OCI-LY3 (cell line): ENCODE measurements around the gene GNS.

Source experiments
- H2AFZ ChIP-seq: fragments of 200-600, 300-600 bp; shearing (Covaris generic); 2 replicates; pipeline ENCODE4 v1.6.0; 2014; ENCODE audit warnings: antibody characterized with exemption, low read depth, low read length
- H3K27ac ChIP-seq: fragments of 200-600, 300-600 bp; sonication (generic); 2 replicates; pipeline ENCODE4 v1.5.1; 2014; ENCODE audit warnings: mild to moderate bottlenecking, low read length, moderate library complexity, mixed read lengths
- H3K27me3 ChIP-seq: fragments of 200-600, 300-600 bp; sonication (generic); 2 replicates; pipeline ENCODE4 v1.6.1; 2014; ENCODE audit warnings: low read depth, low read length, mixed read lengths
- H3K36me3 ChIP-seq: fragments of 200-600, 300-600 bp; sonication (generic); replicated peaks from 2 replicates; pipeline ENCODE3; 2014; ENCODE audit warnings: low read depth, low read length, mixed read lengths
- H3K4me1 ChIP-seq: fragments of 300-600, 200-600 bp; sonication (generic); 2 replicates; pipeline ENCODE4 v1.6.1; 2014; ENCODE audit warnings: low read length, mixed read lengths
- H3K4me2 ChIP-seq: fragments of 200-600, 300-600 bp; sonication (generic); 2 replicates; pipeline ENCODE4 v1.6.1; 2014; ENCODE audit warnings: low read length, mixed read lengths
- H3K4me3 ChIP-seq: fragments of 300-600, 200-600 bp; sonication (generic); 2 replicates; pipeline ENCODE4 v1.5.1; 2014; ENCODE audit warnings: antibody characterized with exemption, mild to moderate bottlenecking, low read length, moderate library complexity
- H3K79me2 ChIP-seq: fragments of 300-600, 200-600 bp; shearing (Covaris generic); 2 replicates; pipeline ENCODE4 v1.6.1; 2014; ENCODE audit warnings: mild to moderate bottlenecking, low read length, mixed read lengths
- H3K9ac ChIP-seq: fragments of 300-600, 200-600 bp; shearing (Covaris generic); 2 replicates; pipeline ENCODE4 v1.6.0; 2014; ENCODE audit warnings: mild to moderate bottlenecking, low read length, moderate library complexity
- H3K9me3 ChIP-seq: fragments of 200-600, 300-600 bp; shearing (Covaris generic); 2 replicates; pipeline ENCODE4 v1.6.1; 2014; ENCODE audit warnings: low read length, mixed read lengths; ENCODE audit not compliant: insufficient read depth
- H4K20me1 ChIP-seq: fragments of 200-600, 300-600 bp; sonication (generic); 2 replicates; pipeline ENCODE4 v1.6.1; 2016; ENCODE audit warnings: low read length, mixed read lengths; ENCODE audit not compliant: insufficient read depth
- EZH2phosphoT487 ChIP-seq: fragments of 200-600 bp; shearing (Covaris generic); IDR thresholded peaks from 2 replicates; pipeline ENCODE4 v1.6.1; 2018; ENCODE audit warnings: antibody characterized with exemption, mixed run types, low read depth
- TF ChIP-seq, protein P1 (sequence below): fragments of 200-600, 300-600 bp; sonication (generic); IDR thresholded peaks from 2 replicates; pipeline ENCODE4 v1.5.1; 2014; ENCODE audit warnings: antibody characterized with exemption, low read length, low read depth

Gene GNS

DNA sequence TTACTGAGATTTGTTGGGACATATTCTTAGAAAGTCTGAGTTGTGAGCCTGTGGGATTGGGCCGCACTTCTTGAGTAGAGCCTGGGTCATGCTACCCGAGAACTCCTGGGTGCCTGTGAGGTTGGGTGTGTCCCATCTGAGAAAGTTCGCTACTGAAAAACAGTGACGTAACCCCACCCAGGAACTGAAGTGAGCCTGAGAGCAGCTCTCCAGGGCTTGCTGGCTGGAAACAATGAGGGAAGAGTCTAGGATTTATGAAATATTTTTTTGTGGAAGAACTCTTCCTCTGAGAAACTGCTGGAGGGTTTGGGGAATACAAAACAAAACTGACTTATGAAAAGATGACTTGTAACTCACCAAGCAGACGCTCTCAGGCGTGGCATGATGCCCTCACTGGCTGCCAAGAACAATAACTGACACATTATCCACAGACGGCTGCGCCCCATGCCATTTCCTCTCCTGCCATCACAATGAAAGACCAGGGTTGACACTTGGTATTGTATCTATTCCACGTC lies 79.7 kb downstream of the GNS start:
- Histone ChIP-seq H4K20me1 (peaks cover 97% of the 10 kb centered on the region), H3K9ac (no peak overlapping the region), H3K4me1 (peaks cover 41% of the 10 kb centered on the region), H3K4me3 (no peak overlapping the region), H3K27me3 (no peaks in the 10 kb centered on the region), H3K79me2 (peaks cover 98% of the 10 kb centered on the region), H3K4me2 (peak overlapping the region; percentile 10; the same call in 1 of the 2 replicates), H3K9me3 (no peaks in the 10 kb centered on the region), H3K36me3 (peaks cover 1% of the 10 kb centered on the region), H3K27ac (no peak overlapping the region), H2AFZ (no peak overlapping the region)
- TF ChIP-seq, protein P1, sequence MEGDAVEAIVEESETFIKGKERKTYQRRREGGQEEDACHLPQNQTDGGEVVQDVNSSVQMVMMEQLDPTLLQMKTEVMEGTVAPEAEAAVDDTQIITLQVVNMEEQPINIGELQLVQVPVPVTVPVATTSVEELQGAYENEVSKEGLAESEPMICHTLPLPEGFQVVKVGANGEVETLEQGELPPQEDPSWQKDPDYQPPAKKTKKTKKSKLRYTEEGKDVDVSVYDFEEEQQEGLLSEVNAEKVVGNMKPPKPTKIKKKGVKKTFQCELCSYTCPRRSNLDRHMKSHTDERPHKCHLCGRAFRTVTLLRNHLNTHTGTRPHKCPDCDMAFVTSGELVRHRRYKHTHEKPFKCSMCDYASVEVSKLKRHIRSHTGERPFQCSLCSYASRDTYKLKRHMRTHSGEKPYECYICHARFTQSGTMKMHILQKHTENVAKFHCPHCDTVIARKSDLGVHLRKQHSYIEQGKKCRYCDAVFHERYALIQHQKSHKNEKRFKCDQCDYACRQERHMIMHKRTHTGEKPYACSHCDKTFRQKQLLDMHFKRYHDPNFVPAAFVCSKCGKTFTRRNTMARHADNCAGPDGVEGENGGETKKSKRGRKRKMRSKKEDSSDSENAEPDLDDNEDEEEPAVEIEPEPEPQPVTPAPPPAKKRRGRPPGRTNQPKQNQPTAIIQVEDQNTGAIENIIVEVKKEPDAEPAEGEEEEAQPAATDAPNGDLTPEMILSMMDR = no peak
- TF ChIP-seq EZH2phosphoT487 = no peak

DNA sequence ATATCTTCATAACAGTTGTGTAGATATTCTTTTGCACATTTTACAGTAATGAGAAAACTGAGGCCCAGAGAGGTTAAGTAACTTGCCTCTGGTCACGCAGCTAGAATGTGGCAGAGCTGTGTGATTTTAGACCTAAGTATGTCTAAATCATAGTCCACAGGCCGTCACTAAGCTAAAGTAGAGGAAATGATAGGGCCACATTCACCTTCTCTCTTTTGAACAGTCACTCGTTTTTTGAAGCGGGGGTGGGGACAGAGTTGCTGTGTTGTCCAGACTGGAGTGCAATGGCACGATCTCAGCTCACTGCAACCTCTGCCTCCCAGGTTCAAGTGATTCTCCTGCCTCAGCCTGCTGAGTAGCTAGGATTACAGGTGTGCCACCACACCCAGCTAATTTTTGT lies 80.4 kb downstream of the GNS start:
- H3K4me2 ChIP-seq = no peak overlapping the region
- no peak overlapping the region for H2AFZ ChIP-seq
- H3K9me3 ChIP-seq = no peaks in the 10 kb centered on the region
- no peaks in the 10 kb centered on the region for H3K36me3 ChIP-seq
- no peak overlapping the region for H3K27ac ChIP-seq
- H3K27me3 ChIP-seq = no peaks in the 10 kb centered on the region
- peaks cover 41% of the 10 kb centered on the region for H3K4me1 ChIP-seq
- no peak overlapping the region for H3K9ac ChIP-seq
- peaks cover 97% of the 10 kb centered on the region for H4K20me1 ChIP-seq
- peaks cover 98% of the 10 kb centered on the region for H3K79me2 ChIP-seq
- TF ChIP-seq, protein P1 = no peak
- TF ChIP-seq EZH2phosphoT487 = no peak
- no peak overlapping the region for H3K4me3 ChIP-seq

DNA sequence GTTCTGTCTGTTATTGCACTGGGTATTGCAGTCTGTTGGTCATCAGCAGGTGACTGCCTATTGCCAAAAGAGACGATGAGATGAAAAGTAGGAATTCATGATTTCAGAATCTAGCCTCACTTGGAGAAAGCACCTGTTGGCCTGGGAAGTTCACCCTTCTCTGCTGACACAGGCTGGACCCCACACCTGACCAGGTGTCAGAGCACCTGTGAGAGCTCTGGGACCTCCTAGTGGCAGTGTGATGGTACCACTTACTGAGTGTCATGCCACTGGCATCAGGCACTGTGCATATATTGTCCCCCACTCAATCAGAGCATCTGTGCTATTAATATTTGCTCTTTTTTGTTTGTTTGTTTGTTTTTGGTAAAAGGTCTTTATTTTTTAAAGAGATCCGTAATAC lies 81.0 kb downstream of the GNS start:
- no peak overlapping the region for H3K4me3 ChIP-seq
- H3K79me2 ChIP-seq = peaks cover 98% of the 10 kb centered on the region
- H3K27me3 ChIP-seq = no peaks in the 10 kb centered on the region
- no peaks in the 10 kb centered on the region for H3K9me3 ChIP-seq
- no peak overlapping the region for H3K27ac ChIP-seq
- no peak overlapping the region for H3K4me2 ChIP-seq
- H2AFZ ChIP-seq = no peak overlapping the region
- no peak overlapping the region for H3K9ac ChIP-seq
- peaks cover 41% of the 10 kb centered on the region for H3K4me1 ChIP-seq
- H3K36me3 ChIP-seq = no peaks in the 10 kb centered on the region
- TF ChIP-seq, protein P1 = peak; percentile 29
- TF ChIP-seq EZH2phosphoT487 = no peak
- H4K20me1 ChIP-seq = peaks cover 97% of the 10 kb centered on the region

DNA sequence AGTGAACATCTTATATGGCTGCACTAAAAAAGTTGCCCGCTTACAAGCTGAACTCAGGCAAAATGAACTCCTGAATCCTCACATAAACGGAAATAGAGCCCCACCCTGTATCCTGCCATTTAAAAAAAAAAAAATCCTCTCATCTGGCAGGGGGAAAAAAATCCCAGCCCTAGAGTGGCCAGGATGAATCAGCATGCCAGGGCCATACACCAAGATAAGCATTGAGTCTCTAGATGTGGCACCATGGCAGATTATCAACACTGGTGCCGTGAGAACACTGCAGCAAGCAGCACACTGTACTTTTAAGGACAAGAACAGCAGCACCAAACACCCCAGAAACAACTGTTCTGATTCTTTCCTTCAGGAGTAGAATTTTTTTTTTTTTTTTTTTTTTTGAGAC lies 83.4 kb downstream of the GNS start:
- Histone ChIP-seq H3K4me2 (no peak overlapping the region), H3K9ac (no peak overlapping the region), H3K27ac (no peak overlapping the region), H2AFZ (no peak overlapping the region), H4K20me1 (peaks cover 95% of the 10 kb centered on the region), H3K4me3 (no peak overlapping the region), H3K36me3 (peaks cover 4% of the 10 kb centered on the region), H3K27me3 (no peaks in the 10 kb centered on the region), H3K9me3 (no peaks in the 10 kb centered on the region), H3K79me2 (peaks cover 96% of the 10 kb centered on the region), H3K4me1 (peaks cover 36% of the 10 kb centered on the region)
- TF ChIP-seq, protein P1 = no peak
- TF ChIP-seq EZH2phosphoT487 = no peak
